Stimulated activated effector memory CD8-positive, alpha-beta T cell treated with anti-CD3 and anti-CD28 coated beads, Interleukin-12 subunit alpha, Interleukin-12 subunit beta, amount 100 ng/mL, for 72 hours (primary cell): ENCODE measurements around the gene MORN3.

Experiments
- ATAC-seq: fragments of 150-1000 bp; cut with Tn5 transposase; 2 replicates; pipeline ENCODE4 v1.10.0; 2021
- DNase-seq, 2 donors: peaks; one replicate each; pipeline ENCODE4 v3.0.0; 2021 to 2022; ENCODE audit warnings: low spot score in 2 of 2
- H3K27ac Mint-ChIP-seq: one replicate; pipeline ENCODE4 v1.8.0; 2022; ENCODE audit warnings: mild to moderate bottlenecking, mixed read lengths
- H3K36me3 Mint-ChIP-seq: one replicate; pipeline ENCODE4 v1.8.0; 2022; ENCODE audit warnings: mild to moderate bottlenecking, mixed read lengths
- H3K4me1 Mint-ChIP-seq: one replicate; pipeline ENCODE4 v1.8.0; 2022; ENCODE audit warnings: mixed read lengths
- H3K4me3 Mint-ChIP-seq: one replicate; pipeline ENCODE4 v1.8.0; 2022; ENCODE audit warnings: mild to moderate bottlenecking, mixed read lengths
- H3K9me3 Mint-ChIP-seq: one replicate; pipeline ENCODE4 v1.8.0; 2022; ENCODE audit warnings: mixed read lengths

MORN3 gene

GRCh38 chr12:121608301-121608700 is 61.2 kb downstream of the MORN3 start:
- H3K9me3 Mint-ChIP-seq: no peaks in the 10 kb centered on the region
- no peak for ATAC-seq
- no peak for DNase-seq
- H3K4me1 Mint-ChIP-seq: peaks cover 6% of the 10 kb centered on the region
- H3K27ac Mint-ChIP-seq: no peak overlapping the region
- H3K4me3 Mint-ChIP-seq: no peak overlapping the region
- no peaks in the 10 kb centered on the region for H3K36me3 Mint-ChIP-seq

- Mint-ChIP-seq H3K4me3 (no peak overlapping the region), H3K9me3 (no peaks in the 10 kb centered on the region), H3K27ac (no peak overlapping the region), H3K36me3 (no peaks in the 10 kb centered on the region), H3K4me1 (no peaks in the 10 kb centered on the region)
- no peak for DNase-seq
- no peak for ATAC-seq
Measured at GRCh38 chr12:121603581-121603980, 65.9 kb downstream of the MORN3 start.

- H3K36me3 Mint-ChIP-seq: no peaks in the 10 kb centered on the region
- no peak overlapping the region for H3K4me3 Mint-ChIP-seq
- no peak overlapping the region for H3K27ac Mint-ChIP-seq
- no peaks in the 10 kb centered on the region for H3K9me3 Mint-ChIP-seq
- no peaks in the 10 kb centered on the region for H3K4me1 Mint-ChIP-seq
- DNase-seq: no peak
- ATAC-seq: no peak
Measured at GRCh38 chr12:121602766-121603165, 66.7 kb downstream of the MORN3 start.

GRCh38 chr12:121600702-121601336 is 68.6 kb downstream of the MORN3 start:
- DNase-seq: no peak

More at GRCh38 chr12:121600702-121601336, 68.6 kb downstream of the MORN3 start:
- ATAC-seq: no peak
- Mint-ChIP-seq H3K36me3 (no peaks in the 10 kb centered on the region), H3K4me3 (no peak overlapping the region), H3K27ac (no peak overlapping the region), H3K4me1 (no peaks in the 10 kb centered on the region), H3K9me3 (no peaks in the 10 kb centered on the region)
